Femur (tissue), 1 donor: ENCODE data around the gene COPZ2.

ENCODE experiments used
- DNase-seq: peaks from one replicate; pipeline ENCODE4 v3.0.0-alpha.2; 2017

COPZ2 gene

GRCh38 chr17:47982645-47983390 is 54.8 kb downstream of the COPZ2 start:
- DNase-seq, result no peak

- no peak for DNase-seq
Observed at GRCh38 chr17:47982091-47982617, 55.4 kb downstream of the COPZ2 start.

DNA sequence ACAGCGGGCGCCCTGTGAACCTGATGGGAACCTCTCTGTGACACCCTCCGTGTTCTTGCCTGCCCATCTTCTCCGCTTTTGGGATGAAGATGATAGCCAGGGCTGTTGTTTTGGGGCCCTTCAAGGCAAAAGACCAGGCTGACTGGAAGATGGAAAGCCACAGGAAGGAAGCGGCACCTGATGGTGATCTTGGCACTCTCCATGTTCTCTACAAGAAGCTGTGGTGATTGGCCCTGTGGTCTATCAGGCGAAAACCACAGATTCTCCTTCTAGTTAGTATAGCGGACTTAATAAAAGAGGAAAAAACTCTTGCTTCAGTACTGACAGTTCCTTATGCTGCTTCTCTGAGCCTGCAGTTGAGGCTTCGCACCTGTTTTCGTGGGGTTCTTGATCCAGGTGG is 56.1 kb downstream of the COPZ2 start:
- no peak for DNase-seq

GRCh38 chr17:47980541-47980940 is 57.1 kb downstream of the COPZ2 start:
- DNase-seq, result no peak

GRCh38 chr17:47978324-47978723 is 59.3 kb downstream of the COPZ2 start:
- DNase-seq, result peak; percentile 71
